ENCODE results near the gene GLI3. TPM values are rescaled to one million over a fixed set of nuclear protein-coding genes. Genes with fewer than 3 reads are reported as not detected.

GLI3 gene
- total RNA-seq, 2 donors from 2014 or later: 3.4 to 6.6 TPM

GRCh38 chr7:42115795-42116194 is 121.2 kb downstream of the GLI3 start:
- Histone ChIP-seq H3K36me3 (no peaks in the 10 kb centered on the region), H3K27ac (no peak overlapping the region), H3K27me3 (replicated peaks; ENCODE audit: insufficient read depth) (no peaks in the 10 kb centered on the region), H3K4me1 (ENCODE audit: control insufficient read depth in 1 of 2, low read depth in 2 of 2) (no peaks in the 10 kb centered on the region), H3K9me3 (no peaks in the 10 kb centered on the region), H3K4me3 (no peak overlapping the region)
- DNase-seq (ENCODE audit: low spot score): no peak
- no peak for TF ChIP-seq CTCF (IDR thresholded peaks at IDR 0.05)
- no peak for ATAC-seq (ENCODE audit: insufficient number of reproducible peaks, low FRiP score, low read depth)

GRCh38 chr7:42110333-42110732 is 126.7 kb downstream of the GLI3 start:
- DNase-seq (ENCODE audit: low spot score) (no peak), ATAC-seq (ENCODE audit: insufficient number of reproducible peaks, low FRiP score, low read depth) (no peak)
- no peak for TF ChIP-seq CTCF (IDR thresholded peaks at IDR 0.05)
- no peak overlapping the region for H3K27ac ChIP-seq
- H3K9me3 ChIP-seq: no peaks in the 10 kb centered on the region
- H3K36me3 ChIP-seq: no peaks in the 10 kb centered on the region
- no peak overlapping the region for H3K4me3 ChIP-seq
- H3K4me1 ChIP-seq (ENCODE audit: control insufficient read depth in 1 of 2, low read depth in 2 of 2): peaks cover 8 to 36% of the 10 kb centered on the region in 2 donors
- no peaks in the 10 kb centered on the region for H3K27me3 ChIP-seq (replicated peaks; ENCODE audit: insufficient read depth)

- Histone ChIP-seq H3K4me3 (no peak overlapping the region), H3K9me3 (no peaks in the 10 kb centered on the region), H3K4me1 (ENCODE audit: control insufficient read depth in 1 of 2, low read depth in 2 of 2) (peaks cover 8 to 36% of the 10 kb centered on the region in 2 donors), H3K27ac (no peak overlapping the region), H3K27me3 (replicated peaks; ENCODE audit: insufficient read depth) (no peaks in the 10 kb centered on the region), H3K36me3 (no peaks in the 10 kb centered on the region)
- ATAC-seq (ENCODE audit: insufficient number of reproducible peaks, low FRiP score, low read depth): no peak
- TF ChIP-seq CTCF (IDR thresholded peaks at IDR 0.05): no peak
- no peak for DNase-seq (ENCODE audit: low spot score)
These were observed 128.0 kb downstream of the GLI3 start for GRCh38 chr7:42108803-42109528.

- H3K4me1 ChIP-seq (ENCODE audit: control insufficient read depth in 1 of 2, low read depth in 2 of 2): peaks cover 8 to 36% of the 10 kb centered on the region in 2 donors
These were observed 129.3 kb downstream of the GLI3 start for GRCh38 chr7:42107484-42108240.

More at GRCh38 chr7:42107484-42108240, 129.3 kb downstream of the GLI3 start:
- no peak for TF ChIP-seq CTCF (IDR thresholded peaks at IDR 0.05)
- ATAC-seq (ENCODE audit: insufficient number of reproducible peaks, low FRiP score, low read depth) (no peak), DNase-seq (ENCODE audit: low spot score) (no peak)
- no peaks in the 10 kb centered on the region for H3K36me3 ChIP-seq
- no peaks in the 10 kb centered on the region for H3K27me3 ChIP-seq (replicated peaks; ENCODE audit: insufficient read depth)
- H3K27ac ChIP-seq: no peak overlapping the region
- no peaks in the 10 kb centered on the region for H3K9me3 ChIP-seq
- H3K4me3 ChIP-seq: no peak overlapping the region

All from thoracic aorta (tissue), 2 donors.